ENCODE data around the gene MACROD2.

MACROD2 gene

DNA sequence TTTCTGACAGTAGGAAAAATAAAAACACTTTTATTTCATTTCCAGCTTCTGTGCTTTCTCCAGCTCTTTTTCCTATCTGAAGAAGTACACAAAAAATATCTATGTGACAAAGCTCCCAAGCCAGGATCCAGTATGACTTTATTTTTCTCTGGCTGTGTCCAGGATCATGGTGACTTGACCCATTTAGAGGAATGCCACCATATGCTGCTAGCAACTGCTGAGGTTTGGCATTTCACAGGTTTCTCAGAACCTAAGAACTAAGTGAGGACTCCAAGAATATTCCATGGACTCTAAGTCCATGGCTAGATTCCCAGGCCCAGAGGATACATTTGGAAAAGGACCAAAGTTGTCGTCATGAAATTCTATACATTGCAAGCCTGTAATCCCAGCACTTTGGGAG, 1218.7 kb downstream of the MACROD2 start:
- H3K4me1 ChIP-seq (ENCODE audit: control insufficient read depth, insufficient read depth, low read length): no peaks in the 10 kb centered on the region
- TF ChIP-seq GLIS2 (tag by site-specific recombination; IDR thresholded peaks at IDR 0.05) (no peak), ZNF366 (tag by site-specific recombination; conservative IDR thresholded peaks at IDR 0.05) (no peak), ZSCAN30 (tag by site-specific recombination; IDR thresholded peaks at IDR 0.05) (no peak), ZNF274 (IDR thresholded peaks at IDR 0.05; ENCODE audit: low read length) (no peak), ZNF274 (tag by site-specific recombination; IDR thresholded peaks at IDR 0.05; ENCODE audit: borderline replicate concordance) (no peak), ZNF324 (tag by site-specific recombination; IDR thresholded peaks at IDR 0.05) (no peak), ZNF133 (tag by site-specific recombination; IDR thresholded peaks at IDR 0.05) (no peak), ZNF16 (tag by site-specific recombination; IDR thresholded peaks at IDR 0.05; ENCODE audit: low read depth) (no peak), ZFP3 (tag by site-specific recombination; IDR thresholded peaks at IDR 0.05; ENCODE audit: low read depth) (no peak), ZNF121 (tag by site-specific recombination; IDR thresholded peaks at IDR 0.05) (no peak)
- TF ChIP-seq, protein P1, sequence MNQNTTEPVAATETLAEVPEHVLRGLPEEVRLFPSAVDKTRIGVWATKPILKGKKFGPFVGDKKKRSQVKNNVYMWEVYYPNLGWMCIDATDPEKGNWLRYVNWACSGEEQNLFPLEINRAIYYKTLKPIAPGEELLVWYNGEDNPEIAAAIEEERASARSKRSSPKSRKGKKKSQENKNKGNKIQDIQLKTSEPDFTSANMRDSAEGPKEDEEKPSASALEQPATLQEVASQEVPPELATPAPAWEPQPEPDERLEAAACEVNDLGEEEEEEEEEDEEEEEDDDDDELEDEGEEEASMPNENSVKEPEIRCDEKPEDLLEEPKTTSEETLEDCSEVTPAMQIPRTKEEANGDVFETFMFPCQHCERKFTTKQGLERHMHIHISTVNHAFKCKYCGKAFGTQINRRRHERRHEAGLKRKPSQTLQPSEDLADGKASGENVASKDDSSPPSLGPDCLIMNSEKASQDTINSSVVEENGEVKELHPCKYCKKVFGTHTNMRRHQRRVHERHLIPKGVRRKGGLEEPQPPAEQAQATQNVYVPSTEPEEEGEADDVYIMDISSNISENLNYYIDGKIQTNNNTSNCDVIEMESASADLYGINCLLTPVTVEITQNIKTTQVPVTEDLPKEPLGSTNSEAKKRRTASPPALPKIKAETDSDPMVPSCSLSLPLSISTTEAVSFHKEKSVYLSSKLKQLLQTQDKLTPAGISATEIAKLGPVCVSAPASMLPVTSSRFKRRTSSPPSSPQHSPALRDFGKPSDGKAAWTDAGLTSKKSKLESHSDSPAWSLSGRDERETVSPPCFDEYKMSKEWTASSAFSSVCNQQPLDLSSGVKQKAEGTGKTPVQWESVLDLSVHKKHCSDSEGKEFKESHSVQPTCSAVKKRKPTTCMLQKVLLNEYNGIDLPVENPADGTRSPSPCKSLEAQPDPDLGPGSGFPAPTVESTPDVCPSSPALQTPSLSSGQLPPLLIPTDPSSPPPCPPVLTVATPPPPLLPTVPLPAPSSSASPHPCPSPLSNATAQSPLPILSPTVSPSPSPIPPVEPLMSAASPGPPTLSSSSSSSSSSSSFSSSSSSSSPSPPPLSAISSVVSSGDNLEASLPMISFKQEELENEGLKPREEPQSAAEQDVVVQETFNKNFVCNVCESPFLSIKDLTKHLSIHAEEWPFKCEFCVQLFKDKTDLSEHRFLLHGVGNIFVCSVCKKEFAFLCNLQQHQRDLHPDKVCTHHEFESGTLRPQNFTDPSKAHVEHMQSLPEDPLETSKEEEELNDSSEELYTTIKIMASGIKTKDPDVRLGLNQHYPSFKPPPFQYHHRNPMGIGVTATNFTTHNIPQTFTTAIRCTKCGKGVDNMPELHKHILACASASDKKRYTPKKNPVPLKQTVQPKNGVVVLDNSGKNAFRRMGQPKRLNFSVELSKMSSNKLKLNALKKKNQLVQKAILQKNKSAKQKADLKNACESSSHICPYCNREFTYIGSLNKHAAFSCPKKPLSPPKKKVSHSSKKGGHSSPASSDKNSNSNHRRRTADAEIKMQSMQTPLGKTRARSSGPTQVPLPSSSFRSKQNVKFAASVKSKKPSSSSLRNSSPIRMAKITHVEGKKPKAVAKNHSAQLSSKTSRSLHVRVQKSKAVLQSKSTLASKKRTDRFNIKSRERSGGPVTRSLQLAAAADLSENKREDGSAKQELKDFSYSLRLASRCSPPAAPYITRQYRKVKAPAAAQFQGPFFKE (tag by site-specific recombination; IDR thresholded peaks at IDR 0.05; ENCODE audit: borderline replicate concordance): no peak
- TF ChIP-seq, protein P2, sequence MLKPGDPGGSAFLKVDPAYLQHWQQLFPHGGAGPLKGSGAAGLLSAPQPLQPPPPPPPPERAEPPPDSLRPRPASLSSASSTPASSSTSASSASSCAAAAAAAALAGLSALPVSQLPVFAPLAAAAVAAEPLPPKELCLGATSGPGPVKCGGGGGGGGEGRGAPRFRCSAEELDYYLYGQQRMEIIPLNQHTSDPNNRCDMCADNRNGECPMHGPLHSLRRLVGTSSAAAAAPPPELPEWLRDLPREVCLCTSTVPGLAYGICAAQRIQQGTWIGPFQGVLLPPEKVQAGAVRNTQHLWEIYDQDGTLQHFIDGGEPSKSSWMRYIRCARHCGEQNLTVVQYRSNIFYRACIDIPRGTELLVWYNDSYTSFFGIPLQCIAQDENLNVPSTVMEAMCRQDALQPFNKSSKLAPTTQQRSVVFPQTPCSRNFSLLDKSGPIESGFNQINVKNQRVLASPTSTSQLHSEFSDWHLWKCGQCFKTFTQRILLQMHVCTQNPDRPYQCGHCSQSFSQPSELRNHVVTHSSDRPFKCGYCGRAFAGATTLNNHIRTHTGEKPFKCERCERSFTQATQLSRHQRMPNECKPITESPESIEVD (tag by site-specific recombination; IDR thresholded peaks at IDR 0.05): no peak
- TF ChIP-seq, protein P3, sequence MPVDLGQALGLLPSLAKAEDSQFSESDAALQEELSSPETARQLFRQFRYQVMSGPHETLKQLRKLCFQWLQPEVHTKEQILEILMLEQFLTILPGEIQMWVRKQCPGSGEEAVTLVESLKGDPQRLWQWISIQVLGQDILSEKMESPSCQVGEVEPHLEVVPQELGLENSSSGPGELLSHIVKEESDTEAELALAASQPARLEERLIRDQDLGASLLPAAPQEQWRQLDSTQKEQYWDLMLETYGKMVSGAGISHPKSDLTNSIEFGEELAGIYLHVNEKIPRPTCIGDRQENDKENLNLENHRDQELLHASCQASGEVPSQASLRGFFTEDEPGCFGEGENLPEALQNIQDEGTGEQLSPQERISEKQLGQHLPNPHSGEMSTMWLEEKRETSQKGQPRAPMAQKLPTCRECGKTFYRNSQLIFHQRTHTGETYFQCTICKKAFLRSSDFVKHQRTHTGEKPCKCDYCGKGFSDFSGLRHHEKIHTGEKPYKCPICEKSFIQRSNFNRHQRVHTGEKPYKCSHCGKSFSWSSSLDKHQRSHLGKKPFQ (tag by site-specific recombination; IDR thresholded peaks at IDR 0.05): no peak
- ChIA-PET POLR2A (no interaction called here), CTCF (no interaction called here)
- no peaks in the 10 kb centered on the region for H3K36me3 ChIP-seq (ENCODE audit: control insufficient read depth in 2 of 2, insufficient read depth in 1 of 2, low read length in 2 of 2)
- no peak overlapping the region for H3K4me3 ChIP-seq (ENCODE audit: low read depth, low read length)
- no peaks in the 10 kb centered on the region for H3K9me3 ChIP-seq (ENCODE audit: control insufficient read depth, insufficient read depth, low read depth, low read length)
- H3K27ac ChIP-seq (ENCODE audit: extremely low read depth, low read depth, low read length): no peak overlapping the region

DNA sequence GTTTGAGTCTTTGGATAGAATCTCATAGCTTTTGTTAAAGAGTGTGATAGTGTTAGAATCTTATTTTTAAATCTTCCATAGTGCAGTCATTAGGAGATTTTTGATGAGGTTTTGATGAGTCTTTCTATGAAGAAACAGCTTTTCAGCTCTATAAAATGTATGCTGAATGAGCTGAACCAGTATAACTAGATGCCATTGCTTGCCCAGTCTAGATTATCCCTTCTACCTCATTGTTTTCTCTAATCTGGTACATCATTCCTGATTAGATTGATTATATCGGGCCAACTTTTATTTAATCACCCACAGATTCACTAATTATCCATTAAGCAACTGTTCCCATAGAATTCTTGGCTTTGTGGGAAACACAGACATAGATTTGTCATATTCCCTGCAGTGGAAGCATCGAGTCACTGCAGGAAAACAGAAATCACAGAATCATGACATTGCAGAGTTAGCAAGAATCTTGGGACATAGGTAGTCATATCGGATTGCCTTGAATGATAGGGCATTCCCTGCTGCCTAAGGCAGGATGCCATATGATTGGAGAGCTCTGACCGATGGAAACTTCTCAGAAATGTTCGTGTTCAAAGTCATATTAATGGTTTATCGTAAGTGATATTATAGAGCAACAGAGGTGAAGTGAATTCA, 1224.8 kb downstream of the MACROD2 start:
- Histone ChIP-seq H3K27ac (ENCODE audit: extremely low read depth, low read depth, low read length) (no peak overlapping the region), H3K4me1 (ENCODE audit: control insufficient read depth, insufficient read depth, low read length) (no peaks in the 10 kb centered on the region), H3K9me3 (ENCODE audit: control insufficient read depth, insufficient read depth, low read depth, low read length) (no peaks in the 10 kb centered on the region), H3K4me3 (ENCODE audit: low read depth, low read length) (no peak overlapping the region), H3K36me3 (ENCODE audit: control insufficient read depth in 2 of 2, insufficient read depth in 1 of 2, low read length in 2 of 2) (no peaks in the 10 kb centered on the region)
- CTCF ChIA-PET: no interaction called here
- no peak for TF ChIP-seq ZNF76 (tag by site-specific recombination; IDR thresholded peaks at IDR 0.05; ENCODE audit: borderline replicate concordance, low read depth)
- no peak for TF ChIP-seq ZNF416 (tag by site-specific recombination; IDR thresholded peaks at IDR 0.05)
- no peak for TF ChIP-seq ZNF521 (tag by site-specific recombination; IDR thresholded peaks at IDR 0.05)
- TF ChIP-seq ZNF843 (tag by site-specific recombination; IDR thresholded peaks at IDR 0.05): no peak
- TF ChIP-seq, protein P4, sequence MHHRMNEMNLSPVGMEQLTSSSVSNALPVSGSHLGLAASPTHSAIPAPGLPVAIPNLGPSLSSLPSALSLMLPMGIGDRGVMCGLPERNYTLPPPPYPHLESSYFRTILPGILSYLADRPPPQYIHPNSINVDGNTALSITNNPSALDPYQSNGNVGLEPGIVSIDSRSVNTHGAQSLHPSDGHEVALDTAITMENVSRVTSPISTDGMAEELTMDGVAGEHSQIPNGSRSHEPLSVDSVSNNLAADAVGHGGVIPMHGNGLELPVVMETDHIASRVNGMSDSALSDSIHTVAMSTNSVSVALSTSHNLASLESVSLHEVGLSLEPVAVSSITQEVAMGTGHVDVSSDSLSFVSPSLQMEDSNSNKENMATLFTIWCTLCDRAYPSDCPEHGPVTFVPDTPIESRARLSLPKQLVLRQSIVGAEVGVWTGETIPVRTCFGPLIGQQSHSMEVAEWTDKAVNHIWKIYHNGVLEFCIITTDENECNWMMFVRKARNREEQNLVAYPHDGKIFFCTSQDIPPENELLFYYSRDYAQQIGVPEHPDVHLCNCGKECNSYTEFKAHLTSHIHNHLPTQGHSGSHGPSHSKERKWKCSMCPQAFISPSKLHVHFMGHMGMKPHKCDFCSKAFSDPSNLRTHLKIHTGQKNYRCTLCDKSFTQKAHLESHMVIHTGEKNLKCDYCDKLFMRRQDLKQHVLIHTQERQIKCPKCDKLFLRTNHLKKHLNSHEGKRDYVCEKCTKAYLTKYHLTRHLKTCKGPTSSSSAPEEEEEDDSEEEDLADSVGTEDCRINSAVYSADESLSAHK (tag by site-specific recombination; IDR thresholded peaks at IDR 0.05): no peak
- no peak for TF ChIP-seq ZNF837 (tag by site-specific recombination; IDR thresholded peaks at IDR 0.05)
- no peak for TF ChIP-seq EGR2 (tag by site-specific recombination; IDR thresholded peaks at IDR 0.05; ENCODE audit: low read depth)
- TF ChIP-seq ZNF654 (tag by site-specific recombination; IDR thresholded peaks at IDR 0.05; ENCODE audit: low read depth): no peak
- TF ChIP-seq YY1 (tag by site-specific recombination; IDR thresholded peaks at IDR 0.05): no peak
- no peak for TF ChIP-seq ZNF768 (tag by site-specific recombination; IDR thresholded peaks at IDR 0.05)
- no peak for TF ChIP-seq ZNF777 (tag by site-specific recombination; IDR thresholded peaks at IDR 0.05; ENCODE audit: borderline replicate concordance)
- TF ChIP-seq ZNF561 (tag by site-specific recombination; IDR thresholded peaks at IDR 0.05; ENCODE audit: borderline replicate concordance): no peak
- POLR2A ChIA-PET: no interaction called here
